ENCODE data around the gene DYNLL1.

DYNLL1 gene

GRCh38 chr12:120473807-120474615 is 21.9 kb upstream of the DYNLL1 start:
- Histone ChIP-seq H3K4me2 (ENCODE audit: low read length) (no peak overlapping the region), H3K79me2 (ENCODE audit: control insufficient read depth, low read length) (peaks cover 60% of the 10 kb centered on the region), H3K27ac (ENCODE audit: low read depth, low read length) (no peak overlapping the region), H4K20me1 (ENCODE audit: control insufficient read depth, insufficient read depth, low read depth, low read length) (no peaks in the 10 kb centered on the region), H3K9me3 (ENCODE audit: control insufficient read depth, insufficient read depth, low read length) (no peaks in the 10 kb centered on the region), H3K27me3 (ENCODE audit: control insufficient read depth, low read length) (no peaks in the 10 kb centered on the region), H3K36me3 (ENCODE audit: control insufficient read depth, low read length) (peaks cover 6% of the 10 kb centered on the region; the same call in 1 of the 2 replicates), H3K9me2 (replicated peaks; ENCODE audit: control insufficient read depth, low read length) (no peaks in the 10 kb centered on the region), H3K4me3 (ENCODE audit: low read length) (no peak overlapping the region), H3K4me1 (ENCODE audit: control insufficient read depth, low read length) (peaks cover 53% of the 10 kb centered on the region), H3F3A (ENCODE audit: control insufficient read depth, insufficient read depth) (peaks cover 10% of the 10 kb centered on the region; the same call in 1 of the 2 replicates)
- TF ChIP-seq, protein P1, sequence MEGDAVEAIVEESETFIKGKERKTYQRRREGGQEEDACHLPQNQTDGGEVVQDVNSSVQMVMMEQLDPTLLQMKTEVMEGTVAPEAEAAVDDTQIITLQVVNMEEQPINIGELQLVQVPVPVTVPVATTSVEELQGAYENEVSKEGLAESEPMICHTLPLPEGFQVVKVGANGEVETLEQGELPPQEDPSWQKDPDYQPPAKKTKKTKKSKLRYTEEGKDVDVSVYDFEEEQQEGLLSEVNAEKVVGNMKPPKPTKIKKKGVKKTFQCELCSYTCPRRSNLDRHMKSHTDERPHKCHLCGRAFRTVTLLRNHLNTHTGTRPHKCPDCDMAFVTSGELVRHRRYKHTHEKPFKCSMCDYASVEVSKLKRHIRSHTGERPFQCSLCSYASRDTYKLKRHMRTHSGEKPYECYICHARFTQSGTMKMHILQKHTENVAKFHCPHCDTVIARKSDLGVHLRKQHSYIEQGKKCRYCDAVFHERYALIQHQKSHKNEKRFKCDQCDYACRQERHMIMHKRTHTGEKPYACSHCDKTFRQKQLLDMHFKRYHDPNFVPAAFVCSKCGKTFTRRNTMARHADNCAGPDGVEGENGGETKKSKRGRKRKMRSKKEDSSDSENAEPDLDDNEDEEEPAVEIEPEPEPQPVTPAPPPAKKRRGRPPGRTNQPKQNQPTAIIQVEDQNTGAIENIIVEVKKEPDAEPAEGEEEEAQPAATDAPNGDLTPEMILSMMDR (IDR thresholded peaks at IDR 0.05; ENCODE audit: low read depth, low read length, poor library complexity, severe bottlenecking), result no peak
- no peak for TF ChIP-seq EZH2phosphoT487 (IDR thresholded peaks at IDR 0.05; ENCODE audit: borderline replicate concordance, low read length)

- H3K4me1 ChIP-seq (ENCODE audit: control insufficient read depth, low read length), result peaks cover 53% of the 10 kb centered on the region
- H3K79me2 ChIP-seq (ENCODE audit: control insufficient read depth, low read length), result peaks cover 55% of the 10 kb centered on the region
- no peaks in the 10 kb centered on the region for H3K27me3 ChIP-seq (ENCODE audit: control insufficient read depth, low read length)
- H3K9me2 ChIP-seq (replicated peaks; ENCODE audit: control insufficient read depth, low read length), result no peaks in the 10 kb centered on the region
- H3K4me2 ChIP-seq (ENCODE audit: low read length), result no peak overlapping the region
- peaks cover 6% of the 10 kb centered on the region; the same call in 1 of the 2 replicates for H3K36me3 ChIP-seq (ENCODE audit: control insufficient read depth, low read length)
- no peaks in the 10 kb centered on the region for H4K20me1 ChIP-seq (ENCODE audit: control insufficient read depth, insufficient read depth, low read depth, low read length)
- TF ChIP-seq, protein P1 (IDR thresholded peaks at IDR 0.05; ENCODE audit: low read depth, low read length, poor library complexity, severe bottlenecking), result no peak
- no peak for TF ChIP-seq EZH2phosphoT487 (IDR thresholded peaks at IDR 0.05; ENCODE audit: borderline replicate concordance, low read length)
- H3K4me3 ChIP-seq (ENCODE audit: low read length), result no peak overlapping the region
- H3F3A ChIP-seq (ENCODE audit: control insufficient read depth, insufficient read depth), result peaks cover 13% of the 10 kb centered on the region
- H3K27ac ChIP-seq (ENCODE audit: low read depth, low read length), result no peak overlapping the region
- no peaks in the 10 kb centered on the region for H3K9me3 ChIP-seq (ENCODE audit: control insufficient read depth, insufficient read depth, low read length)
Measured at GRCh38 chr12:120474616-120474960, 21.3 kb upstream of the DYNLL1 start.

DNA sequence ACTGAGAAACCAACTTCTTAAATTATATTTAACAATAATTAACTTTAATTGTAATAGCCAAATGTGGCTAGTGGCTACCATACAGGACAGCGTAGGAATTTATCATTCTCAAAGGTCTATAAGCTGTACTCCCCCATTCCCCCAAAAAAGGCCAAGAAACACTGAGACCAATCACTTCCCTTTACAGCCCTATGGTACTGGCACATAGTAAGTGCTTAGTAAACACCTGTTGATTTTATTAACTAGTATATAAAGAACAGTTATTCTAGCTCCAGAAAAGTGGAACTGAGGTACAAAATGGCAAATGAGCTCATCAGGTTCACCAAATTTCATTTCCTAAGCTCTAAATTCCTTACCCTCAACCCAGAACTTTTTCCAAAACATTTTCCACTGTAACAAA is 20.3 kb upstream of the DYNLL1 start:
- peaks cover 48% of the 10 kb centered on the region for H3K4me1 ChIP-seq (ENCODE audit: control insufficient read depth, low read length)
- H3K79me2 ChIP-seq (ENCODE audit: control insufficient read depth, low read length), result peaks cover 45% of the 10 kb centered on the region
- peaks cover 3% of the 10 kb centered on the region; the same call in 1 of the 2 replicates for H3K36me3 ChIP-seq (ENCODE audit: control insufficient read depth, low read length)
- no peaks in the 10 kb centered on the region for H3K27me3 ChIP-seq (ENCODE audit: control insufficient read depth, low read length)
- no peaks in the 10 kb centered on the region for H4K20me1 ChIP-seq (ENCODE audit: control insufficient read depth, insufficient read depth, low read depth, low read length)
- H3K4me3 ChIP-seq (ENCODE audit: low read length), result no peak overlapping the region
- no peaks in the 10 kb centered on the region for H3K9me3 ChIP-seq (ENCODE audit: control insufficient read depth, insufficient read depth, low read length)
- H3F3A ChIP-seq (ENCODE audit: control insufficient read depth, insufficient read depth), result peaks cover 14% of the 10 kb centered on the region
- H3K27ac ChIP-seq (ENCODE audit: low read depth, low read length), result no peak overlapping the region
- H3K9me2 ChIP-seq (replicated peaks; ENCODE audit: control insufficient read depth, low read length), result no peaks in the 10 kb centered on the region
- peak overlapping the region; percentile 12; the same call in 1 of the 2 replicates for H3K4me2 ChIP-seq (ENCODE audit: low read length)
- TF ChIP-seq EZH2phosphoT487 (IDR thresholded peaks at IDR 0.05; ENCODE audit: borderline replicate concordance, low read length), result no peak
- TF ChIP-seq, protein P1 (IDR thresholded peaks at IDR 0.05; ENCODE audit: low read depth, low read length, poor library complexity, severe bottlenecking), result no peak

Measured in DOHH2 (cell line).